NCI-H510A treated with DMSO at 0.1 percent for 48 hours (cell line): Measurements from ENCODE around the gene ZDHHC11B.
"Not testable (repeated sequence)": the region's sequence is repeated elsewhere in the genome, so short reads cannot be mapped to it uniquely, and the experiment has no call there.

Source experiments
- DNase-seq: peaks from one replicate; lab custom pipeline; 2025; lab: John Stamatoyannopoulos, UW

Gene ZDHHC11B

DNA sequence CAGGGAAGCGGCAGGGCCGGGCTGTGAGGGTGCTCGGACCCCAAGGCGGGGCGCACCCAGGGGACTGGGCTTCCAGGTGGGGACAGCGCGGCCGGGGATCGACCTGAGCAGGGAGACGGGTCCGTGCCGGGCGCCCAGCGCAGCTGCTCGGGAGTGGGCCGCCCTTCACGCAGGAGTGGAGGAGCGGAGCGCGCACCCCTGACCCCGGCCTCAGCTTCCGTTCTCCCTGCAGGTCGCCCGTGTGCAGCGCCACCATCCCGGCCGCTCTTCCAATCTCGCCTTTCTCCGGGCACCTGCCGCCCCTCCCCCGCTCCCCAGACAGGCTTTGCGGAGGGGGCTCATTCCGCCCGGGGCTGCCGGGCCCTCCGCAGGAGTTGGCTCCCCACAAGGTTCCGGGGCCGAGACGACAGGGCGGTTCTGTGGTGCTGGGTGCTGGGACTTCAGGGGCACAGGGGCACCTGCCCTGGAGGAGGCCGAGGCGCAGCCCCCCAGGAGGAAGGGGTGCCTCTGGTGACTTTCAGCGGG lies 714 bp upstream of the ZDHHC11B start:
- peak; percentile 64 for DNase-seq

DNA sequence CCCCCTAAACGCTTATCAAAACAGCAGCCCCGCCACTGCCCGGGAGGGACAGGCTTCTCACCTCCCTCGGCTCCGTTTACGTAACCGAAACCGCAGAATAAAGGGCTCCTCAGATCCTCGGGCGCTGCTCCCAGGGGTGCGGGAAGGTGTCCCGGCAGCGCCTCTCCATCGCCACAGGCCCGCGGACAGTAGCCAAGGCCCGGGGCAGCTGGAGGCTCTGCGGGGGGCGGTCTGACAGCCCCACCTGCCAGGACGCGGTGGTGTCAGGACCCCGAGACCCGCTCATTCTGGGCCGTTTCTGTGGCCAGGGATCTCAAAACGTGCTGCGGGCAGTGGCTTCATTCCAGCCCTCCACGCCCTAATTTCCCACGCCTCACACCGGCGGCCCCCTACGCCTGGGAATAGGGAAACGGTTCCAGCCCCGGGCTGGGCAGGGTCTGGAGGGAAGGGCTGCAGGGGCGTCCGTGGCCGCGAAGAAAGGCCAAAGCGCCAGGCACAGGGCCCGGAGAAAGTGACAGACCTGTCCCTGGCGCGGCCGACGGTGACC lies 575 bp downstream of the ZDHHC11B start:
- peak; percentile 72 for DNase-seq

DNA sequence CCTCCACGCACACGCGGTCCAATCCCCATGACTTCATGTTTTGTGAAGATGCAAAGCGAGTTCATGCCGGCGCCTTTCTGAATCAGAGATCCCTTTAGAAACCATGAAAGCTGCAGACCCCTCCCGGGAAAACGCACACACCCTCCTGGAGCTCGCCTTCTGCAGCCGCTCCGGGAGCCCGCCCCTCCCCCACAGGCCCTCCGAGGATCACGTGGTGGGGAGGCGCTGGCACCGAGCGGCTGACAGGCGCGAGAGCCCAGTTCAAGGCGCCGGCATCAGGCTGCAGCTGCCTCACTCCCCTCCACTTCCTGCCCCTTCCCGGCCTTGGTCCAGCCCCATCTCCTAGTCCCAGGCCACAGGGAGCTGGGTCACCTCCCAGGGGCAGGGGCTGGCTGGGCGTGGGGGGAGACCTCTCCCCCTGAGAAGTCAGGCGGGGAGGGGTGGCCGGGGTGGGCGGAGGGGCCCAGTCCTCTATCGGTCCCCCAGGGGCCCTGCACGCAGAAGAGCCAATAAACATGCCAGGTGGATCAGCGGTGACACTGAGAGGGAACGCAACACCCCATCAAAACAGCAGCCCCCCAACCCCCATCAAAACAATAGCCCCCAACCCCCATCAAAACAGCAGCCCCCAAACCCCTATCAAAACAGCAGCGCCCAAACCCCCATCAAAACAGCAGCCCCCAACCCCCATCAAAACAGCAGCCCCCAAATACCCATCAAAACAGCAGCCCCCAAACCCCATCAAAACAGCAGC lies 1.3 kb downstream of the ZDHHC11B start:
- DNase-seq: not testable (repeated sequence)

DNA sequence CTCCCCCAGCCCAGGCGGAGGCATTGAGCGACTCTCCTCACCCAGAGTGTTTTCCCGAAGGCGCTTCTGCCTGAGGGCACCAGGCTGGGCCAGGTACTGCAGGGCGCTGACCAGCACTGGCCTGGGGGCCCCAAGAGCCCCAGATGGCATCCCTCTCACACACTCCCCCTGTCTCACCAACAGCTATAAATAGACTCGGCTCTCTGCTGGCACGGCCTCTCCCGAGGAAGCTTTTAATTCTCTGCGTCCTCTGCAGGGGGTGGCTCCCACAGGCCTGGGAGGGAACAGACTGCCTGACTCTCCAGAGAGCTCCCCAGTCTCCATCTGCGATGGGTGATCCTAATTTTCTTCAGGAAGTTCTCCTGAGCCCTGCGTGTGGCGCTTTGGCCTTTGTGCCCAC lies 2.2 kb downstream of the ZDHHC11B start:
- not testable (repeated sequence) for DNase-seq

DNA sequence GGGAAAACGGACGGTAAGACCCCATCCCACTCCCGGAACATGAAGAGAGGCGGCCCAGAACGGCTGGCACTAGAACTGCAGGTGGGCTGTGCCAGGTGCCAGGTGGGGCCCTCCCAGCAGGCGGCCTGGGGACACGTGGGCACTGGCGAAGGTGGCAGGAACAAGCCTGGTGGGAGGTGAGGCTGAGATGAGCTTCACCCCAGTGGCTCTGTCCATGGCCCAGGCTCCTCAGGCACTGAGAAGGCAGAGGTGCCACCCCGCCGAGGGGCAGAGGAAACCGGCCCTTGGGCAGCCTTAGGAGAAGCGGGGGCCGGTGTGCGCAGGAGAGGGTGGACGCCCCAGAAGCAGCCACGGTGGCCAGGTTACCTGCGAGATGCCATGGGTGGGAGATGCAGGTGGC lies 4.0 kb downstream of the ZDHHC11B start:
- not testable (repeated sequence) for DNase-seq

DNA sequence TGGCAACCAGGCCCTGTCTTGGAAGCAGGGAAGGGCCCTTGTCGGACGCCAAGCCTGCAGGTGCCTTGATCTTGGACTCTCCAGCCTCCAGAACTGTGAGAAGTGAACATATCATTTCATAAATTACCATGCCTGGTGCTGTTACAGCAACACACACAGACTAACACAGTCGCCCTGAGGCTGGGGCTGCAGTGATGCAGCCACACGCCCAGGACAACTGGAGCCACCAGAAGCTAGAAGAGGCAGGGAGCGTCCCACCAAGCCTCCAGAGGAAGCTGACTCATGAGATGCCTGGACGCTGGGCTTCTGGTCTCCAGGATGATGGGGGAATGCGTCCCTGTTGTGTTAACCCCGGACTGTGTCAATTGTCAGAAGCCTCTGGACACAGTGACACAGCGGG lies 5.6 kb downstream of the ZDHHC11B start:
- not testable (repeated sequence) for DNase-seq

DNA sequence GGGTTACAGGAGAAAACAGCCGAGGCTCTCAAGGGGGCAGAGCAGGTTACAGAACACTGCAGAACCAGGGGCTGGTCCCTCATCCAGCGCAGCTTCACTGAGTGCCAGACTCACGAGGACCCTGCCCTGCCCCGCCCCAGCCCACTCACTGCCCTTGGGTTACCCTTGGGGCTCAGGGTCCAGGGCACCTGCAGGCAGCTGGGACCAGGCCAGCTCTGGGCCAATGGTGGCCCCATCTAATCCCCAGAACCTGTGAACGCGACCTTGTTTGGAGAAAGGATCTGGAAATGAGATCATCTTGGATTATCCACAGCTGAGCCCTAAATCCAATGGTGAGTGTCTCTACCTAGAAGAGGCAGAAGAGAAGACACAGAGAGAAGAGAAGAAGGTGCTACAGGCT lies 6.1 kb downstream of the ZDHHC11B start:
- not testable (repeated sequence) for DNase-seq

DNA sequence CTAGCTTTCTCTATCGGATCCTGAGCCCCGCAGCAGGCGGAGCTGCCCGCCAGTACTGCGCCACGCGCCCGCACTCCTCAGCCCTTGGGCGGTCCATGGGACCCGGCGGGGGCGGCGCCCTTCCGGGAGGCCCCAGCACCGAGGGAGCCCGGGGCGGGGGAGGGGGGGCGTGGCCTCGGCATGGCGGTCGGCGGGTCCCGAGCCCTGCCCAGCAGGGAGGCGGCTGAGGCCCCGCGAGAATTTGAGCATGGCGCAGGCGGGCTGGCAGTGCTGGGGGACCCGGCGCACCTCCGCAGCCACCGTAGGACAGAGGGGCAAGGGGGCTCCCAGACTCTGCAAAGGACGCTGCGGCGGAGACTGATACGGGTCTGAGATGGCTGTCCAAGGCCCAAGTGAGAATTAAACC lies 6.8 kb downstream of the ZDHHC11B start:
- DNase-seq: no peak

DNA sequence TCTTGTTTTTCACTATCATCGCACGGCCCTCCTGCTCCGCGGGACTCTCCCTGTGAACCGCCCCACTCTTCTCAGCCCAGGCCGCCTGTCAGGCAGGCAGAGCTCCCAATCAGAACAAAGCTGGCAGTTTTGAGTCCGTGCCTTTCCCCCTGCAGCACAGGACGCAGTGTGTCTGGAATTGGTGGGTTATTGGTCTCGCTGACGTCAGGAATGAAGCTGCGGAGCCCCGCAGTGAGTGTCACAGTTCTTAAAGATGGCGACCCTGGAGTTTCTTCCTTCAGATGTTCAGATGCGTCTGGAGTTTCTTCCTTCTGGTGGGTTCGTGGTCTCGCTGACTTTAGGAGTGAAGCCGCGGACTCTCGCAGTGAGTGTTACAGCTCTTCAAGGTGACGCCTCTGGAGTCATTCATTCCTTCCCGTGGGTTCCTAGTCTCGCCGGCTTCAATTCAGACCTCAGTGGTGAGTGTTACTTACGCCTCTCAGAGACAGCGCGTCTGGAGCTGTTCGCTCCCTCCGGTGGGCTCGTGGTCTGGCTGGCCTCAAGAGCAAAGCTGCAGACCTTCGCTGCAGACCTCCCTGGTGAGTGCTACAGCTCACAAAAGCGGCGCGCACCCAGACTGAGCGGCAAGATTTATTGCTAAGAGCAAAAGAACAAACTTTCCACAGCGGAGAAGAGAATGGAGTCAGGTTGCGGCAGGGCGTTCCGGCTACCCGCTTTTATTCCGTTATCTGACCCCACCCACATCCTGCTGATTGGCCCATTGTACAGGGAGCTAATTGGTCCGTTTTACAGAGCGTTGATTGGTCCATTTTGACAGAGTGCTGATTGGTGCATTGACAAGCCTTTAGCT lies 7.4 kb downstream of the ZDHHC11B start:
- no peak for DNase-seq

DNA sequence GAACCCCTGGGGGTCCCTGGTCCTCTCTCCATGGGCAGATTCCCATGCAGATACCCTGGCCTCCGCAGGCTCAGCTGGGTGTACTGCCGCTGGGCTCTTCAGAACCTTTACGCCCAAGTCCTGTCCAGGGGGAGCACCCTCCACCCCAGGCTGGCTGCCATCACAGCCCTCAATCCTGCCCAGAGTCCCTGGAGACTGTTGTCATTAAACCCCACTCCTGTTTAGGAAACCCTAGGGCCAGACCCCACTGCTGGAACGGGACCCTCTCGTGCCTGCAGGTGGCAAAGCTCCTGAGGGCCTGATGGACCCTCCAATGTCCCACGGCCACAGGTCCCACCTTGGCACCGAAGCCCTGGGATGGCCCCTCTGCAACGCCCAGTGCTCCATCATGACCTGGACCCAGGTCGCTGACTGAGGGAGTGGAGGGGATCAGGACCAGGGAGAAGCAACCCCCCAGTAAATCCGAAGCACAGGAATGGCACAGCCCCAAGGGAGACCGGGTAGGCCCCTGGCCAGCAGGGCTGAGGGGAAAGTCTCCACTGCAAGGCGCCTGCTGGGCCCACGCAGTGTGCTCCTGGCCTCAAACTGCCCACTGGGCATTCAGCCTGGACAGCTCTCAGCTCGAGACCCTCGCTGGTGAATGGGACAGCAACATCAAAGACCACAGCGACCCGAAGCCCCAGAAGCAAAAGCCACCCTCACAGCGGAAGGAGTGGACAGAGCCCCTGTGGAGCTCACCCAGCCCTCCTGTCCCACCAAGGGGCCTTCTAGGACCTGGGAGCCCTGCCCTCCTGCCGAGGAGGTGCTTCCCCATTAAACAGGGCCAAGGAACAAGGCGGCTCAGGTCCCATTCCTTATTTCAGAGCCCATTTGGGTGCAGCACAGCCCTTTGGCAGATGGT lies 8.3 kb downstream of the ZDHHC11B start:
- DNase-seq: no peak

DNA sequence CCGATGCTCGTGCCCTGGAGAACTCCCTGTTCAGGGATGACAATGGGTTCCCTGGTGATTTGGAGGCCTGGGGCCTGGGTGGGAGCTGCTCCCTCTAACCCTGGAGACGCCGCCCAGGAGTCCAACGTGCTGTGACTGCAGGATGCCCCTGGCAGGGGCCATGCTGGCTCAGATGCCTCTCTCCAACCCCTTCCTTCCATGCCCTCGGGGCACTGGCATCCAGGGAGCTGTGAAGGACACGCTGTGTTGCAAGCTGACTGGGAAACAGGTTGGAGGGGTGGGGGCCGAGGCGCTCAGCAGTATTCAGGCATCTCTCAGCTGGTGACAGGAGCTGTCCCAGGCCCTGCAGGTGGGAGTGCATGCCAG lies 9.0 kb downstream of the ZDHHC11B start:
- DNase-seq: not testable (repeated sequence)

DNA sequence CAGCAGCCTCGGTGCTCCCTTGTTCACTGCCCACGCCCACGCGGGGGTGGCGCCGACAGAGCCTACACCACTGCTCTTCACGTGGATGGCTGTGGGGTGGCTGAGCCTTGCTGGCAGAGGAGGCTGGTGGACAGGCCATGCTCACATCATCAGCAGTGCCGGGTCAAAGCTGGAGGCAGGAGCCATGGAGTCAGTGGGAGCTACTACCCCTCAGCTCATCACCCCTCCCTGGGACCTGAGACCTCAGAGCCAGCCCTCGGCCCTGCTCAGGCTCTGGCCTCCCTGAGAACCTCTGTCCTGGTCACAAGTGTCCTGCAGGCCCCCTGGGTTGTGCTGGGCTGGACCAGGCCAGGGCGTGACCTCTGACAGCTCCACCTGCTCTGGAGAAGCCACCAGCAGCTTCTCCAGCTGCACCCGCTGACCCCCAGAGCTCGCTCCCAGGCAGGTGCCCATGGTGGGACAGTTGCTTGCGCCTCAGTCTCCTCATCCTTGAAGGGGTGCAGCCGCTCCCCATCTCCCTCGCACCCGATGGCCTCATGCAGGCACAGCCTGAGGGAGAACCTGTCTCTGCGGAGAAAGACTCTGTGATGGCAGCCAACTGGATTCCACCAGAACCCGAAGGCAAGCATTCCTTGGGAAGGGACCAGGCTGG lies 9.5 kb downstream of the ZDHHC11B start:
- DNase-seq: not testable (repeated sequence)

DNA sequence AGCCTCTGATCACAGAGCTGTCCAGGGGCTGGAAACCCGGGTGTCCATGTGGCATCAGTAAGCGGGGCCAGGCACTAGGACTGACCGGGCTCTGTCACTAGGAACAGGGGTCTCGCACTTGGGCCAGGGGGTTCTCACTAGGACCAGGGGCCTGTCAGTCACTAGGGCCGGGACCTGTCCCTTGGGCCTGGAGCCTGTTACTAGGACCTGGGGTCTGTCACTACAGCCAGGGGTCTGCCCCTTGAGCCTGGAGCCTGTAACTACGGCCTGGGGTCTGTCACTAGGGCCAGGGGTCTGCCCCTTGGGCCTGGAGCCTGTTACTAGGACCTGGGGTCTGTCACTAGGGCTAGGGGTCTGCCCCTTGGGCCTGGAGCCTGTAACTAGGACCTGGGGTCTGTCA lies 10.2 kb downstream of the ZDHHC11B start:
- DNase-seq: not testable (repeated sequence)

DNA sequence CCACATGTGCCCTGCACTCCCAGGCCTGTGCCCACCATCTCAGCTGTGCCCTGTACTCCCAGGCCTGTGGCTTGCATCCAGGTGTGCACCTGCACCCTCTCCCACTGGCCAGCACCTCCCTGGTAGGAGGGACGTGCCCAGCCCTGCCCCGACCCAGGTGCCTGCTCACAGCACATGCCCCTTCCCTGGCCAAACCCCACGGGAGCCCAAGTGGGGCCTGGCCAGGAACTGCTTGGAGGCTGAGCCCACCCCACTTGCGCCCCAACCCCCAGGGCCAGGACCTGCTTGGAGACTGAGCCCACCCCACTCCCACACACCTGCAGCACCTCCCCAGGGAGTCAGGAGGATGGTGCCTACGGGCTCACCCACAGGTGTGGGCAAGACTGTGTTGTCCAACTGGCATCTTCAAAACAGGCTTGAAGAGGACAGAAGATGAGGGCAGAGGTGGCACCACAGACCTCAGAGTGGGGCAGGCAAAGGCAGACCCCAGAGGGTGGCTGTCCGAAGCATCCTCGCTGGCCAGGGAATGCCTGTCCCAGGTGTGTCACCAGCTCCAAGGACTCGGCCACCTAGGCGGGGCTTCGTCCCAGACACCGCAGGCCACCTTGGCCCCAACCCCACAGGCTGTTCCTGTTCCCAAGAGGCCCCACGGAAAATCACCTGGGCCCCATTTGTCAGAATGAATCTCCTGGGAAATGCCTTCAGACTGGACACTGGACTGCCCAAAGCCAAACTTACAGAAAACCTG lies 10.8 kb downstream of the ZDHHC11B start:
- DNase-seq: no peak

DNA sequence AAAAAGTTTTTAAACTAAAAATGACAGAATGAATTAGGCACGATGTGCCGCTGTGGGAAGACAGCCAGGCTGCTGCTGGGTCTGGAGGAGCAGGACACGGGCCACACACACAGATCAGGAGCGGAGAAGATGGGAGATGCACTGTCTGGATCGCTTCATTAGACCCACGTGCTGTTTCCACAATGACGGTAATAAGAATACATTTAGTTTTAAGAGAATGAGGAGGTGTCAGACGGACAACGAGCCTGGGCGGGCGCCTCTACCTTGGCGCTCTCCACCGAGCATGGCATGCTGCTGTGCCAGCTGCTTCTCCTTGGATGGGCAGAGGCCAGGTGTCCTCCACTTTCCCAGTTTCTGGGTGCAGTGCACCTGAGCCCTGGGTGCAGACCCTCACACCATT lies 11.6 kb downstream of the ZDHHC11B start:
- DNase-seq: not testable (repeated sequence)

DNA sequence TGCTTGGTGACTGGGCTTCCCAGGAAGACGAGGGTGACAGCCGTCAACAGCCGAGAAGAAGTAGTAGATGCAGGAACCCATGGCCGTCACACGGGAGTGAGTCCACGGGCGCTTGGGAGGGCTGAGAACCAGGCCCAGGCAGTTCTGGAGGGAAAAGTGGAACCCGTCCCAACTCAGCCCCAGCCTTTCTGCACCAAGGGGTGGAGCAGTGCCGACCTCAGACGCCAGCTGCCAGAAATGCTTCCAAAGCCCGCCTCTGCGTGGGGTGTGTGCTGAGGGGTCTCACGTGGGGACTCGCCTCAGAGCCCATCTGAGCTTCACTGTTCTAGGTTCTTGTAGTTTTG lies 12.0 kb downstream of the ZDHHC11B start:
- DNase-seq: not testable (repeated sequence)

DNA sequence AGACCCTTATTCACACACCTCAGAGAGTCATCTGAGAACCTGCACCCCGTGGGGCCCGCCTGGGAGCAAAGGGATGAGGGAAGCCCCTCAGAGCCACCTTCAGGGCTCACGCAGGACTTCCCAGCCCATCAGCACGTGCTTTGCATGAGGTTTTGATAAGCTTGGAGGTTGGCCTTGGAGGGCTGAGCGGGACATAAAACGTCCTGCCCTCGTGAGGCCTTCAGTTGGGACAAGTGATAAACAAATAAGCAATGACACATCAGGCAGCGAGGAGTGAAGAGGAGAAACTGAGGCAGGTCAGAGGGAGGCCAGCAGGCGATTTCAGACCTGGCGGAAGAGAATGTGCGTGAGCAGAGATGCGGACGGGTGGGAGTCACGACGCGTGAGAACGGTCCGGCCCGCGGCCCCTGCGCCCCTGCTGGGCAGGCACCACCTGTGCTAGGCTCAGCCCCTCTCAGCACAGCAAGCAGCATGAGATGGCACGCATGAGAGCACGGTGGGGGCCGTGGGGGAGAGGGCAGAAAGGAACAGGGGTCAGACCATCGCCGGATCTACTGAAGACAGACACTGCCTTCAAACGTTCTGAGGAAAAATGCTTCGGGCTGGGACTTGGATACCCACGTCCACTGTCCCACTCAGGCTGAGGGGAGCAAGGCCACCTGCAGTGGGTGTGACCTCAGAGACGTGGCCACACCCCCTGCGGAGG lies 12.5 kb downstream of the ZDHHC11B start:
- DNase-seq: not testable (repeated sequence)

DNA sequence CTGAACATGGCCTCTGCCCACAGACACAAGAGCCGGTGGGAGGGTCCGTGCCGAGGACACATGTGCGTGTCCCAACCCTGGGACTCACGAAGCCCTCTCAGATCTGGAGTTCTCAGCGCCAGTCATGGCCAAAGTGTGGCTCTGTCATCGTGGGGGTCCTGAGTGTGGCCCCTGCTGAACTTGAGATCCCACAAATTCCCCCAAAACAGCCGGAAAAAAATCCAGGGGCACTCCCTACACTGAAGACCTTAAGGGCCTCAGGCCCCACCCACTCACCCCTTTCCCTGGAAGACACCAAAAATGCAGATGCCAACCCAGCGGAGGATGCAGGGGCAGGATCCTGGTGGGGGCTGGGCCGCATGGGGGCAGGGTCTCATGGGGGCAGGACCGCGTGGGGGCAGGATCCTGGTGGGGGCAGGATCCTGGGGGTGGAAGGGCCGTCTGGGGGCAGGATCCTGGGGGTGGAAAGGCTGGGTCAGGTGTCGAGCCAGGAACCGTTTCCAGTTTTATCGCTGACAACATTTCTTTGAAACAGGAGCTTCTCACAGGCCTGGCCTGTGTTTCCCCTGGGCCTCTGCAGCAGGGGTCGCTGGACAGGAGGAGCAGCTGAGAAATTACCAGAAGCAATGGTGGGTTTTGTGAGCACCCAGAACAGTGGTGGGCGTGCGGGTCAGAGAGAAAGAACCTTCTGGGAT lies 13.3 kb downstream of the ZDHHC11B start:
- DNase-seq: not testable (repeated sequence)

DNA sequence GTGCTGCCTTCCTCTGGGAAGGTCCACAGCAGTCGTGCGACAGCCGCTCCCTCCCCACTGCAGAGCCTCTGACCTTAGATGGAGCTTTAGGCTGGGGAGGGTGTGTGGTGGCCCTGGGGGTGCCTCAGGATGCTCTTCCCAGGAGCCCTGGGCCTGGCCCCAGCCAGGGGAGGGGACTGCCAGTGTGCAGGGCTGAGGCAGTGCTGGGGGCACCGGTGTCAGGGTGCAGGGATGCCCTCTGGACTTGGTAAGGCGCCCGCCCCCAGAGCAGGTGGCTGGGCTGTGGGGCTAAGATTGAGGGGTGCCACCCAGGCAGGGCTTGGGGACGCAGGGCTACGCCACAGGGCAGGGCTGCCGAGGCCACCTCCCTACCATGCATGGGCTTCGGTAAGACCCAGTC lies 13.9 kb downstream of the ZDHHC11B start:
- not testable (repeated sequence) for DNase-seq
